ENCODE data around the gene GIPR. TPM values are rescaled to one million over a fixed set of nuclear protein-coding genes. Genes with fewer than 3 reads are reported as not detected.
A peak's percentile ranks its signal among the peaks of the same experiment; 100 is the strongest.

The GIPR gene
- total and polyA plus RNA-seq, 8 donors, result 2.6 to 49.0 (median 7.7) TPM

DNA sequence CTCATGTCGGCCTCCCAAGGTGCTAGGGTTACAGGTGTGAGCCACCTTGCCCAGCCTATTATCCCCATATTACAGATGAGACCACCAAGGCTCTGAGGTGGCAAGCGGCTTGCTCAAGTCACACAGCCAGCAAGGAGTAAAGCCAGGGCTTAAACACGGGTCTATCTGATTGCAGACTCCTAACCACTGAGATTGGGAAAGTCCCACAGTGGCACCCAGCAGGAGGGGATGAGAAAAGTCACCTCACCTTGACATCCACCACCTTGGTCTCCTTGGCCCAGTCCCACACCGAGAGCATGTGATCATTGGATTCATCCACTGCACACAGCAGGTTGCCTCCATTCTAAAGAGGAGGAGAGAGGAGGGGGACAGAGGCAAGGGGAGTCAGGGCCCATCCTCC is 38.3 kb upstream of the GIPR start:
- Histone ChIP-seq H3K9me3 (no peaks in the 10 kb centered on the region), H3K36me3 (peaks cover 0 to 21% (median 4%) of the 10 kb centered on the region in 3 donors), H3K27me3 (no peaks in the 10 kb centered on the region), H3K27ac (no peak overlapping the region), H3K4me1 (no peaks in the 10 kb centered on the region), H3K4me3 (no peak overlapping the region)
- intact Hi-C loops (cut with DNase I), result loop anchor here in 1 of 3 donors (10.0 kb wide), 1 partner anchor 105 kb away; no protein-coding TSS in a partner anchor
- no peak for DNase-seq
- FAIRE-seq, result no peak
- WGBS, 2 donors, result 88 to 90% methylated on average over 4 of the region's 4 CpGs
- no peak for TF ChIP-seq CTCF (IDR thresholded peaks at IDR 0.05)
- ATAC-seq, result no peak

- FAIRE-seq (no peak), ATAC-seq (no peak), DNase-seq (no peak)
- no peak overlapping the region for H3K4me3 ChIP-seq
- no peaks in the 10 kb centered on the region for H3K4me1 ChIP-seq
- H3K27me3 ChIP-seq, result no peaks in the 10 kb centered on the region
- no peak for TF ChIP-seq CTCF (IDR thresholded peaks at IDR 0.05)
- no peak overlapping the region for H3K27ac ChIP-seq
- intact Hi-C loops (cut with DNase I), result loop anchor here in 1 of 3 donors (10.0 kb wide), 1 partner anchor 106 kb away; no protein-coding TSS in a partner anchor
- peaks cover 0 to 17% (median 4%) of the 10 kb centered on the region in 3 donors for H3K36me3 ChIP-seq
- 88 to 97% methylated on average over 2 of the region's 2 CpGs for WGBS, 2 donors
- no peaks in the 10 kb centered on the region for H3K9me3 ChIP-seq
Measured at GRCh38 chr19:45630463-45630862, 37.6 kb upstream of the GIPR start.

DNA sequence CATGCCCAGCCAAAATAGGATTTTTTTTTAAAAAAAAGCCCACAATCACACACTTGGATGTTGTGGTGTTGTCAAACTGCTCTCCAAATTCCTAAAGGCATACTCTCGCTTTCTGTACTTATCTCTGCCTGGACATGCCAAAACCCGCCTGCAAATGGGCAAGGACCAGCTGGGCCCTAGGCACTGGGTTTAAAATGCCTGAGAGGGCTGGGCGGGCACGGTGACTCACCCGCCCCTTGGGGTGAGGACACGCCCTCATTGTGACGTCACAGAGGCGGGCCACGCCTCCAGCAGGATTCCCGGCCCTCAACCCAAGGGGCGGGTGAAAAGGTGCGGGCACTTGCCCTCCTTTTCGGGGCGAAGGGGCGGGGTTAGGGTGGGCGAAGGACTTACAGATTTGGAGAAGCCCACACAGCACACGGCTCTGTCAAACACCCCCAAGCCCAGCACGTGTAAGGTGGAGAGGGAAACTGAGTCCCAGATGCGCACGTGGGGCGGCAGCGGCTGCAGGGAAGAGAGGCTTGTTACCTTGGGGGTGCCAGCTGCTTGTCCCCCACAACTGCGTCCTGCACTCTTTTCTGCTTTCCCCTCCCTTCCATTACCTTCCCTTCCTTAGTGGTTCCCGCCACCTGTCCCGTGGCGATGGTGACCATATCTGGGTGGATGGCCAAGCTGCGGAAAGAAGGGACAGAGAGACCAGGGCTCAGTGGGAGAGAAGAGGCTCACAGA is 35.4 kb upstream of the GIPR start:
- 63 to 65% methylated on average over 27 of the region's 27 CpGs for WGBS, 2 donors
- ATAC-seq (peak; percentile 71 to 85 (median 84)), FAIRE-seq (no peak), DNase-seq (peak in 4 of 6 donors; percentile 51 to 80 (median 74))
- Histone ChIP-seq H3K9me3 (no peaks in the 10 kb centered on the region), H3K36me3 (peaks cover 0 to 13% (median 0%) of the 10 kb centered on the region in 3 donors), H3K27ac (no peak overlapping the region), H3K27me3 (no peaks in the 10 kb centered on the region), H3K4me1 (no peaks in the 10 kb centered on the region), H3K4me3 (no peak overlapping the region)
- TF ChIP-seq CTCF (IDR thresholded peaks at IDR 0.05), result no peak
- intact Hi-C loops (cut with DNase I), result loop anchor here in 1 of 3 donors (10.0 kb wide), 1 partner anchor 108 kb away; no protein-coding TSS in a partner anchor

- Histone ChIP-seq H3K36me3 (no peaks in the 10 kb centered on the region), H3K4me1 (peaks cover 0 to 13% (median 0%) of the 10 kb centered on the region in 3 donors), H3K27ac (no peak overlapping the region), H3K9me3 (no peaks in the 10 kb centered on the region), H3K27me3 (no peaks in the 10 kb centered on the region), H3K4me3 (no peak overlapping the region)
- 97% methylated on average over 1 of the region's 1 CpG for WGBS, 2 donors
- intact Hi-C loops (cut with DNase I), result loop anchor here in 1 of 3 donors (10.0 kb wide), 1 partner anchor 111 kb away; no protein-coding TSS in a partner anchor
- no peak for FAIRE-seq
- DNase-seq, result no peak
- ATAC-seq, result no peak
- no peak for TF ChIP-seq CTCF (IDR thresholded peaks at IDR 0.05)
Measured at GRCh38 chr19:45636275-45636674, 31.7 kb upstream of the GIPR start.

- Histone ChIP-seq H3K4me1 (peaks cover 0 to 13% (median 0%) of the 10 kb centered on the region in 3 donors), H3K27me3 (no peaks in the 10 kb centered on the region), H3K9me3 (no peaks in the 10 kb centered on the region), H3K27ac (no peak overlapping the region), H3K4me3 (no peak overlapping the region), H3K36me3 (no peaks in the 10 kb centered on the region)
- DNase-seq (no peak), FAIRE-seq (no peak), ATAC-seq (no peak)
- intact Hi-C loops (cut with DNase I), result loop anchor here in 1 of 3 donors (10.0 kb wide), 1 partner anchor 112 kb away; no protein-coding TSS in a partner anchor
- TF ChIP-seq CTCF (IDR thresholded peaks at IDR 0.05), result no peak
- 45 to 55% methylated on average over 2 of the region's 2 CpGs for WGBS, 2 donors
Measured at GRCh38 chr19:45636902-45637301, 31.1 kb upstream of the GIPR start.

Measured in pancreas (tissue), 10 donors.